Measurements from ENCODE around the gene RNF114.

DNA sequence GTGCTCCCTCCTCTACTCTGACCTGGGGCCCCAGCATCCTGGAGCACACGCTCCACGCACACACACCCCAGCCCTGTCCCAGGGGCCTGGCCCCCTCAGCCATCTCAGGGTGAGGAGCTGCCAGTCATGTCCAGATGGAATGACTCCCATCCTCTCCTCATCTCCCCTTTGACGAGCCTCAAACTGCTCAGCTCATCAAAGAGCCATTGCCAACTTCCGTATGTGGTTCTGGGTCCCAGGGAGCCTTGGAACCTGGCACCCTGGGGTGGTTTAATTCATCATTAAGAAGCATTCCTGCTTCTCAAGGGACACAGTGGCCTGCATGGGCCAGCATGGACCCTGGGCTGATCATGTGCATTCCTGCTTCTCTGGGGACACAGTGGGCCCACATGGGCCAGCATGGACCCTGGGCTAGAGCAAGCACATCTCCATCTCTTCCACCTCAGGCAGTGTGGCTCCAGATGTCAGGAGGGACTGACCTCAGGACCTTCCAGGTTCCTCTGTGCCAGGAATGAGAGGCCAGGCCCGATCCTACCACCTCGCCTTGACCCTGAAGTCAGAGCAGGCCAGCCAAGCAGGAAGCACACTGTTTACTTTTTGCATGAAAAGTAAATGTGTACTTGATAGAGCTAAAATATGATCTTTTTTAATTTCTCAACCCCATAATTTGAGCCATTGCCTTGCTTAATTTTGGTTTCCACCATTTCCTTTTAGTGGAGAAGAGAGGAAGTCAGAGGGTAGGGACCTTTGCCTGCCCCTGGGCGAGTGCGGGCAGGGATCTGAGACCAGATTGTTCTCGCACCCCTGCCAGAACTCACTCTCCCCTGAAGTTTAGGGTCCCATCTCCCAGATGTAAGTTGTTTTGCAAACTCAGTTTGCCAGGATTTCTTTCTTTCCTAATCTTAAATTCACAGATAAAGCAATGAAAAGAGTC lies 46.9 kb upstream of the RNF114 start:
- TF ChIP-seq, protein P1, sequence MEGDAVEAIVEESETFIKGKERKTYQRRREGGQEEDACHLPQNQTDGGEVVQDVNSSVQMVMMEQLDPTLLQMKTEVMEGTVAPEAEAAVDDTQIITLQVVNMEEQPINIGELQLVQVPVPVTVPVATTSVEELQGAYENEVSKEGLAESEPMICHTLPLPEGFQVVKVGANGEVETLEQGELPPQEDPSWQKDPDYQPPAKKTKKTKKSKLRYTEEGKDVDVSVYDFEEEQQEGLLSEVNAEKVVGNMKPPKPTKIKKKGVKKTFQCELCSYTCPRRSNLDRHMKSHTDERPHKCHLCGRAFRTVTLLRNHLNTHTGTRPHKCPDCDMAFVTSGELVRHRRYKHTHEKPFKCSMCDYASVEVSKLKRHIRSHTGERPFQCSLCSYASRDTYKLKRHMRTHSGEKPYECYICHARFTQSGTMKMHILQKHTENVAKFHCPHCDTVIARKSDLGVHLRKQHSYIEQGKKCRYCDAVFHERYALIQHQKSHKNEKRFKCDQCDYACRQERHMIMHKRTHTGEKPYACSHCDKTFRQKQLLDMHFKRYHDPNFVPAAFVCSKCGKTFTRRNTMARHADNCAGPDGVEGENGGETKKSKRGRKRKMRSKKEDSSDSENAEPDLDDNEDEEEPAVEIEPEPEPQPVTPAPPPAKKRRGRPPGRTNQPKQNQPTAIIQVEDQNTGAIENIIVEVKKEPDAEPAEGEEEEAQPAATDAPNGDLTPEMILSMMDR (conservative IDR thresholded peaks at IDR 0.05) = no peak
- no peak for TF ChIP-seq ZFX (IDR thresholded peaks at IDR 0.05)

Data from C4-2B (cell line).